MCF 10A (cell line): ENCODE data around the gene LTBP2. TPM values are rescaled to one million over a fixed set of nuclear protein-coding genes. Genes with fewer than 3 reads are reported as not detected.
A peak's percentile ranks its signal among the peaks of the same experiment; 100 is the strongest.

ENCODE experiments used
- BruUV-seq: library from RNA; stranded (reverse); fragments of 400-500 nt; replicated peaks from 2 replicates; lab custom pipeline; 2021; lab: Mats Ljungman, UMichigan
- CTCF ChIA-PET: fragments of 300-600 bp; sonication (Branson Sonifier 250); formaldehyde crosslinking; extraction: SDS; loops from one replicate; lab custom pipeline; 2021; ENCODE audit warnings: antibody characterized with exemption, inconsistent platforms; lab: Yijun Ruan, JAX
- POLR2A ChIA-PET: fragments of 300-600, 350-650 bp; sonication (Branson Sonifier 250); formaldehyde crosslinking; extraction: SDS; loops from one replicate; lab custom pipeline; 2020; ENCODE audit warnings: antibody characterized with exemption, inconsistent platforms; lab: Yijun Ruan, JAX
- DNase-seq: peaks from one replicate; pipeline ENCODE4 v3.0.0-alpha.2; 2018; ENCODE audit not compliant: unreplicated experiment
- H3K27ac Mint-ChIP-seq: one replicate; pipeline ENCODE4 v1.8.0; 2022; ENCODE audit warnings: mild to moderate bottlenecking, low read depth, mixed read lengths; ENCODE audit not compliant: unreplicated experiment
- H3K27me3 Mint-ChIP-seq: one replicate; pipeline ENCODE4 v1.8.0; 2022; ENCODE audit warnings: mixed read lengths; ENCODE audit not compliant: insufficient read depth, unreplicated experiment
- H3K36me3 Mint-ChIP-seq: one replicate; pipeline ENCODE4 v1.8.0; 2022; ENCODE audit warnings: mild to moderate bottlenecking, moderate library complexity, mixed read lengths; ENCODE audit not compliant: insufficient read depth, unreplicated experiment
- H3K4me1 Mint-ChIP-seq: one replicate; pipeline ENCODE4 v1.8.0; 2022; ENCODE audit warnings: mixed read lengths; ENCODE audit not compliant: insufficient read depth, unreplicated experiment
- H3K4me3 Mint-ChIP-seq: one replicate; pipeline ENCODE4 v1.8.0; 2022; ENCODE audit warnings: mild to moderate bottlenecking, moderate library complexity, mixed read lengths; ENCODE audit not compliant: unreplicated experiment
- H3K9me3 Mint-ChIP-seq: one replicate; pipeline ENCODE4 v1.8.0; 2022; ENCODE audit warnings: mixed read lengths; ENCODE audit not compliant: unreplicated experiment
- intact Hi-C: fragments of 100-400 bp; cut with micrococcal nuclease; formaldehyde crosslinking; loops from 2 replicates; pipeline ENCODE4 v1.14.1; 2022
- total RNA-seq: library from RNA; stranded (reverse); gene quantifications from 2 replicates; pipeline ENCODE4 v1.2.3, GENCODE V29; 2022
- TF ChIP-seq, protein P1 (sequence below): fragments of 200-600 bp; IDR thresholded peaks from one replicate; pipeline ENCODE4 v1.8.0; 2022; ENCODE audit warnings: antibody characterized with exemption, mild to moderate bottlenecking; ENCODE audit not compliant: unreplicated experiment

Gene LTBP2
- total RNA-seq, 1 experiment from 2014 or later = 16.8 TPM

DNA sequence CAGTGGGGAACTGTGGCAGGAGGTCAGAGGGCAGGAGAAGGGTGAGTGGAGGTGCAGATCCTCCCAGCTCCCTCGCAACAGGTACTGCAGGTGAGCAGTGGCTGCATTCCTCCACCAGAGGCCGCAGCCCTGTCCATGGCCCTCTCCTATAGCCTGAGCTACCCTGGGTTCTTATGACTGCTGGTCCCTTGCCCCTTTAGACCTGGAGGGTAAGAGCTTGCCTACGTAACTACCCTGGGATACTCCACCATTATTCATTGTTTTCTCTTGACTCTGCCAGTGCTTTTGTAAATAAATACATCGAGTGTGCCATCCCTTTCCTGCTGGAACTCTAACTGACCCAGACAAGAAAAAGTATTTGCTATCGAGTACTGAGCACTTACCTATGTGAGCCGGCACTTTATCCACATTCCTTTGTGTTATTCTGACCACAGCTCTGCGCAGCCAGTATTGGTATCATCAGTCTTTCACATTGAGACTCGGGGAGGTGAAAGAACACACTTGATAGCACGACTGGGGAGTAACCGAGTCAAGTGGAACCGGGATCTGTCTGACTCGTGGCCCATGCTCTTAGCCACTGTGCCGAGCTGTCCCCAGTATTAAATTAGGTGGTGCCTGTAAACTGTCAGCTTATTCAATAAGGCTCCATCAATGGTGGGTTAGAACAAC lies 38.5 kb downstream of the LTBP2 start:
- TF ChIP-seq, protein P1, sequence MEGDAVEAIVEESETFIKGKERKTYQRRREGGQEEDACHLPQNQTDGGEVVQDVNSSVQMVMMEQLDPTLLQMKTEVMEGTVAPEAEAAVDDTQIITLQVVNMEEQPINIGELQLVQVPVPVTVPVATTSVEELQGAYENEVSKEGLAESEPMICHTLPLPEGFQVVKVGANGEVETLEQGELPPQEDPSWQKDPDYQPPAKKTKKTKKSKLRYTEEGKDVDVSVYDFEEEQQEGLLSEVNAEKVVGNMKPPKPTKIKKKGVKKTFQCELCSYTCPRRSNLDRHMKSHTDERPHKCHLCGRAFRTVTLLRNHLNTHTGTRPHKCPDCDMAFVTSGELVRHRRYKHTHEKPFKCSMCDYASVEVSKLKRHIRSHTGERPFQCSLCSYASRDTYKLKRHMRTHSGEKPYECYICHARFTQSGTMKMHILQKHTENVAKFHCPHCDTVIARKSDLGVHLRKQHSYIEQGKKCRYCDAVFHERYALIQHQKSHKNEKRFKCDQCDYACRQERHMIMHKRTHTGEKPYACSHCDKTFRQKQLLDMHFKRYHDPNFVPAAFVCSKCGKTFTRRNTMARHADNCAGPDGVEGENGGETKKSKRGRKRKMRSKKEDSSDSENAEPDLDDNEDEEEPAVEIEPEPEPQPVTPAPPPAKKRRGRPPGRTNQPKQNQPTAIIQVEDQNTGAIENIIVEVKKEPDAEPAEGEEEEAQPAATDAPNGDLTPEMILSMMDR = peak; percentile 53
- Mint-ChIP-seq H3K27ac (peak overlapping the region; percentile 92), H3K27me3 (no peaks in the 10 kb centered on the region), H3K36me3 (peaks cover 4% of the 10 kb centered on the region), H3K4me3 (peak overlapping the region; percentile 67), H3K9me3 (no peaks in the 10 kb centered on the region), H3K4me1 (peaks cover 60% of the 10 kb centered on the region)
- peak; percentile 67 for DNase-seq
- intact Hi-C loops = loop anchor here (2.0 to 10.0 kb wide), 3 partner anchors 35 to 681 kb away; partner anchors contain the start of genes ISCA2 and NPC2
- no TSS peak for BruUV-seq
- ChIA-PET CTCF (interaction anchor here (0.5 to 3.8 kb wide), 23 partner anchors 8 to 515 kb away, joined by 3 to 23 read pairs (median 4); partner anchors contain the start of gene LTBP2), POLR2A (interaction anchor here (0.5 to 10.5 kb wide), 22 partner anchors 9 to 302 kb away, joined by 3 to 162 read pairs (median 6); partner anchors contain the start of genes AREL1, FCF1, ISCA2 and LTBP2)

DNA sequence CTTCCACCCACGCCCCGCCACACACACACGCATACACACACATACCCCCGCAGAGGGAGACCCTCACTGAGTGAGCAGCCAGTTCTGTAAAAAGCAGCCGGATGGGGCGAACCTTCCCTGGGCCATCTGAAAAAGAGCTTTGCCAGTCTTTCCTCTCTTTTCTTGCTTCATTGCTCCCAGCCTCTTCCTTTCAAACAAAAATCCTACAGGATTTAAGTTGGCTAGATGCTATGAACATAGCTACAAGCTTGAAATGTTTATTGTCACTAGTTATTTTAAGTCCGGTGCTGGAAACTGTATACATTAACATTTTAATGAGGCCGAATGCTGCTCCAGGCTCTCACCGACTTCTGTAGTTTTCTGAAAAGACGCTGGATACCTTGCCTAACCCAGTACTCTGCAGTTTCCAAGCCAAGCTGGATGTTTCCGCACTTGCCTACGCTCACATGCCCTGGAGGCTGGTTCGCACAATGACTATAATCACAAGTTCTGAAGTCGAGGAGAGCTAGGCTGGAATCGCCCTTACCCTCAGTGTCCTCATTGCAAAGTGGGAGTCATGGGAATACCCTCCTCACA lies 39.2 kb downstream of the LTBP2 start:
- peak; percentile 86 for DNase-seq
- Mint-ChIP-seq H3K4me3 (peak overlapping the region; percentile 67), H3K27me3 (no peaks in the 10 kb centered on the region), H3K27ac (peak overlapping the region; percentile 92), H3K36me3 (peaks cover 4% of the 10 kb centered on the region), H3K4me1 (peaks cover 67% of the 10 kb centered on the region), H3K9me3 (no peaks in the 10 kb centered on the region)
- TSS peak; percentile 50 for BruUV-seq
- TF ChIP-seq, protein P1 = no peak
- POLR2A ChIA-PET = interaction anchor here (0.6 to 10.5 kb wide), 23 partner anchors 10 to 1446 kb away, joined by 3 to 162 read pairs (median 6); partner anchors contain the start of genes AREL1, FCF1, ISCA2 and LTBP2
- intact Hi-C loops = loop anchor here (1.0 to 10.0 kb wide), 4 partner anchors 24 to 682 kb away; partner anchors contain the start of genes ISCA2 and NPC2
- CTCF ChIA-PET = interaction anchor here (0.5 to 3.8 kb wide), 30 partner anchors 7 to 1165 kb away, joined by 3 to 23 read pairs (median 4); partner anchors contain the start of genes LTBP2 and YLPM1

DNA sequence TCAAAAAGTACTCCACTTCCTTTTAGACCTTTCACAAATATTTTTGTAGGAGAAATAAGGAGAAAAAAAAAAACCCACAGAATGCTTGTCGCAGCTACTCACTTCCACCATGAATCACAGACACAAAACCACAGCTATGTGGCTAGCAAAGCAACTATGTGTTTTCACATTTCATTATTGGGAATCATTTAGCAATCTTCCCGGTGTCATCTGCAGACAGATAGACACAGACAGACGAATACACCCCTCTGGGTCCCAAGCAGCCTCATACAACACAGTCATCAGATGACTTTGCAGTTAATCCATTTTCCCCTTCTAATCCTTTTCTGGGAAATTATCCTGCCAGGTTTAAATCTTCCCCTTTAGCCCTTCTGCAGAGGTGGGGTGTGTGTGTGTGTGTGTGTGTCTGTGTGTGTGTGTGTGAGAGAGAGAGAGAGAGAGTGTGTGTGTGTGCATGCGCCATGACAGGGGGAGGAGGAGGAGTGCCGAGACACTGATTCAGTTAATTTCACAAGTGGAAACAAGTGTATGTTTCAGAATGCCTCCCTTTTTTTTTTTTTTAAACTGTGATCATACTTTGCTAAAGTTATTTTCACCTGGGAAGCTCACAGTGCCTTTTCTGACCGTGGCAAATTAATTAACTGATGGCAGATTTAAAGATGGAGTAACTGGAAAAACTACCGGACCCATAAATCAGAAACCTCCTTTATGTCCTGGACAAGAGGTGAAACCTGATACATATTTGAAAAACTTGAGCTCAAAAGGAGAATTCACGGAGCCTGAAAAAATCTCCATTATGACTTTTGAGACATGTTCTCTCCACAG lies 39.9 kb downstream of the LTBP2 start:
- intact Hi-C loops = loop anchor here (1.0 to 10.0 kb wide), 4 partner anchors 23 to 683 kb away; partner anchors contain the start of genes ISCA2 and NPC2
- peaks cover 4% of the 10 kb centered on the region for H3K36me3 Mint-ChIP-seq
- TF ChIP-seq, protein P1 = no peak
- peak; percentile 97 for DNase-seq
- POLR2A ChIA-PET = interaction anchor here (0.6 to 10.5 kb wide), 25 partner anchors 9 to 1446 kb away, joined by 3 to 162 read pairs (median 6); partner anchors contain the start of genes AREL1, FCF1, ISCA2 and LTBP2
- H3K4me1 Mint-ChIP-seq = peaks cover 69% of the 10 kb centered on the region
- no peaks in the 10 kb centered on the region for H3K27me3 Mint-ChIP-seq
- peak overlapping the region; percentile 92 for H3K27ac Mint-ChIP-seq
- no peaks in the 10 kb centered on the region for H3K9me3 Mint-ChIP-seq
- H3K4me3 Mint-ChIP-seq = peak overlapping the region; percentile 67
- BruUV-seq = TSS peak; percentile 92
- CTCF ChIA-PET = interaction anchor here (0.6 to 3.8 kb wide), 21 partner anchors 9 to 1166 kb away, joined by 3 to 23 read pairs (median 4); partner anchors contain the start of genes LTBP2 and YLPM1
